HG02981 (cell line): ENCODE results near the gene RAPGEF1.

ENCODE experiments used
- ATAC-seq: cut with Tn5 transposase; IDR thresholded peaks from one replicate; pipeline ENCODE4 v1.9.1; 2021; ENCODE audit warnings: mild to moderate bottlenecking, moderate library complexity; ENCODE audit not compliant: unreplicated experiment

The RAPGEF1 gene

GRCh38 chr9:131748411-131748955, 8.6 kb upstream of the RAPGEF1 start:
- no peak for ATAC-seq

DNA sequence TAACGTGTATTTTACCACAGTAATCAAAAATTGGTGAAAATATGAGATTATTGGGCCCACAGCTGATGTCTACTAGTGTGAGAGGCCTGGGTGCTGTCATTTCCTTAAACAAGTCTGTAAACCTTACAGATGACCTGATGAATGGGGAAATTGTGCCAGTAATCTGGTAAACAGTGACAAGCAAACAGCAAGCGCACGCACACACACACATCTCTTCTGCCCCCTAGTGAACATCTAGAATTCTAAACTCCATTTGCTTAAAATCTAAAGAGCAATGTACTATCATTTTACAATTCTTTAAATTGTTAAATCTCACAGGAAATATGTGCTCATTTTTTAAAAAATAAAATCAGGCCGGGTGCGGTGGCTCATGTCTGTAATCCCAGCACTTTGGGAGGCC, 7.5 kb upstream of the RAPGEF1 start:
- ATAC-seq = no peak

DNA sequence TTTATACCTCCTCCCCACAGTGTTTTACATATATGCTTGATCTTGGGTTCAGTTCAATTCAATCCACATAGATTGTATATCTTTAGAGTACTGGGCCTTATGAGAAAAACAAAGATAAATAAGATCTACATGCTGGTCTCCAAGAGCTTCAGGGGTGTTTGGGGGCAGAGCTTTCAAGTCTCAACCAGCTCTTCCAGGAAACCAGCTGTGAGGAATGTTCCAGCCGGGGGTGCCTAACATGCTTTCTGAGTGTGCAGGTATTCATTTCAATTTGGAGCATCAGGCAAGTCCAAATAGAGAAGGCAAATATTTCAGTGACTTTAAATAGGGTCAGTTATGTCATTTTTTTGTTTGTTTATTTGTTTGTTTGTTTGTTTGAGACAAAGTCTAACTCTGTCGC, 5.7 kb upstream of the RAPGEF1 start:
- ATAC-seq = no peak

- ATAC-seq = no peak
These were observed 4.9 kb upstream of the RAPGEF1 start for GRCh38 chr9:131744720-131745201.

DNA sequence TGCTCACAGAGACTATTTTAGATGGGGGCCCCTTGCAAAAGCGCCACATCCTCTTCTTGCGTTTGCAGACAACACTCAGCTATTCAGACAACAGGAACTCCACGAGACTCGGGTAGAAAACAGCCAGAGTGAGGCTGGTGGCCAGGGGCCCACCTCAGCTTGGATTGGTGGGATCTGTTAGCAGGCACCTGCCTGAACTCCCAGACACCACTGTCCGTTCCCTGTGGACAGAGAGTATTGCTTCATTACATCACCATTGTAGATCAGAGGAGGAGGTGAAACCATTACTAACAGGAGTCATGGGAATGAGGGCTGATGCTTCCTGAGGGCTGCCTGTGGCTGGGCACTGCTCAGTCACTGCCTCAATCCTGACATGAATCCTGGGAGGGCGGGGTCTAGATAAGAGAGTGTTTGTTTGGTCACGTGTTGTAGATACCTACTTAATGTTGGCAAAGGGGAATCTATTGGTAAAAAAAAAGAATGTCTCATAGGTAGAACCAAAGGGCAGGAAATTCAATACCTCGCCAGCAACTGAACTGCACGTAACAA, 4.4 kb upstream of the RAPGEF1 start:
- ATAC-seq = no peak

DNA sequence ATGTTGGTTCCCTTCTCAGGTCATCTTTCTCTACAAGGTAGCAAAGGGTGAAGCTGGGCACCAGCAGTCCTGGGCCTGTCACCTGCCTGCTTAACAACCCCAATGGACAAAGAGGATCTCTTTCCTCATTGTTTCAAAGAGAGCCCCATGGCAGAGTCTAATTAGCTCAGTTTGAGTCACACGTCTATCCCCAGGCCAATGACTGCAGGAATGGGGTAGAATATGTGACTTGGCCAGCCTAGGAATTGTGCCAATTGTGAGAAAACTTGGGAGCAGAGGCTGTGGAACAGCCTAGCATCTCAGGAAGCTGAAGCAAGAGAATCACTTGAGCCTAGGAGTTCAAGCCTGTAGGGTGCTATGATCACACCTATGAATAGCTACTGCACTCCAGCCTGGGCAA, 3.6 kb upstream of the RAPGEF1 start:
- no peak for ATAC-seq

DNA sequence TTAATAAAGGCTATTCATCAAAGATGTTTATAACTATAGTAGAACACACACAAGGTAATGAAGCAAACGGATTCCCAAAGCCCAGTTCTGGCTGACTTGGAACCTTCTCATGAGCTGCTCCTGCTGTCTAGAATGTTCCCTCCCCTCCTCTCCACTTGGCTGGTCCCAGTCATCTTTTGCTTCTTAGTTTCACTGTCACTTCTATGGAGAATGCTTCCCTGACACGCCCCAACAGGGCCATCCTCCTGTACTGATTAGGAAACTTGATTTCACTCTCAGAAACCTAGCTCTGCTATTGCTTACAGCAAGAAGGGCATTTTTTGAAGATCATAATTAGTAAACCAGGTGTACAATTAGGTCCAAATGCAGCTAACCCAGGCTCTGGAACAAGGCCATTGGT, 3.2 kb upstream of the RAPGEF1 start:
- ATAC-seq = no peak

- no peak for ATAC-seq
These were observed 1.0 kb upstream of the RAPGEF1 start for GRCh38 chr9:131740898-131741297.

DNA sequence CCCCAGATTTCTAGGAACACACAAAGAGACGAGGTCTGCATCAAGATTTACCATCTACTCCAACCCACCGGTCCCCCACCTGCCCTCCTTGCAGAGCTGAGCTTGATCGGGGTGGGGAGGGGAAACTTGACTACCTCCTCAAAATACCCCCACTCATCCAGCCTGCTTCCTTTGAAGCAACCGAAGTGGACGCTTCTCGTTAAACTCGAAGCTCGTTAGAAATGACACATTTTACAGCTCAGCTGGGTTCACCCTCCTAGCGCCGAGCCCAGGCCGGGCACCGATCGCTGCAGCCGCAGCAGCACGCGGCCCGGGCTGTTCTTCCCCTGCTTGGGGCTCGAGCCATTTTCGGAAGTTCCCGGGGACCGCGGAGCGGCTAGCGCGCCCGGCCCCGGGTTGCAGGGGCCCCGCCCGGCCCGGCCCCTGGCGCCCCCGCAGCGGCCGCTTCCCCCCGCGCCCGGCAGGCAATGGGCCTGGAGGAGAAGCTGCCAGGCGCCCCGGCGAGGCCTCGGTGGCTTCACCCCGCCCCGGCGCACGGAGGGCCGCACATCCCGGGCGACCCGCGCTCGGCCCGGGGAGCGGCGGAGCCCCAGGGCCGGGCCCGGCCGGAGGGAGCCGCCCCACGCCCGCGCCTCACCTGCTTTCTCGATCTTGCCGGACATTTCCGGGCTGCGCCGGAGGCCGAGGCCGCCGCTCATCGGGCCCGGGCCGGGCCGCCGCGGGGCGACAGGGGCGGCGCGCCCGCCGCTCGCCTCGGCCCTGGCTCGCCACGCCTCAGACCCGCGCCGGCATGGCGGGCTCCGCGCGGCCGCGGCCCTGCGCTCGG, 530 bp downstream of the RAPGEF1 start:
- ATAC-seq = peak; percentile 34

DNA sequence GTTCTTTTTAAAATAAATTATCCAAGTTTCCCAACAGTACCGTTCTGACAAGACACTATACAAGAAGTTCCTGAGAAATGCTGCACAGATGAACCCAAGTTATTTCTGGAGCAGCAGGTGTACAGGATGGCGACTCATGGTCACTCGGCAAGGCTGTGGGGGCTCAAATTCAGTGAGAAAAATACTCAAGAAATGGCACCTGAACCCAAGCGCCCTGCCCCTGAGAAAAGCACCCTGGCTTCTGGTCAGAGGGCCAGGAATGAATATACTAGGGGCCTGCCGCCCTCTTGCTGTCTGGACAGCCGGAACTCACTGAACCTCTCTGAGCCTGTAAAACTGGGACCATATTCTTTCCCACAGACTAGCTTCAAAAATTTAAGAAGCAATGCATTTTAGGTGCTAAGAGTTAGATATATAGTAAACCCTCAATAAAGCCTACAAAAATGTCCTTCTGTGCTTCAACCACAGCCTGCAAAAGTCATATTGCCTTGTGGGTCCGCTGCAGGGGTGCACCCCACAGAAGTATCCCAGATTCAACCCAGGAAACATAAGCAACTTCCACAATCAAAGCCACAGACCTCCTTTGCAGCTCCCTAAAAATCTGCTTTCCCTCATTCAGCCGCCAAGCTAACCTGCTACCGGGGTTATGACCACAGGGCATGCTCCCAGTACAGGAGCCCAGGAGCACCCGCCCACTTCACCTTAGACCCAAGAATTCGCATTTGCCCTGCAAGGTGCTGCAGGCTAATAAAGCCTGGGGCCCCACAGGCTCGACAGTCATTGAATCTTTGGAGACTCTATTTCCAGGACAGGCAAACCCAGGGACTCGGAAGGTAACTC, 1.4 kb downstream of the RAPGEF1 start:
- no peak for ATAC-seq

DNA sequence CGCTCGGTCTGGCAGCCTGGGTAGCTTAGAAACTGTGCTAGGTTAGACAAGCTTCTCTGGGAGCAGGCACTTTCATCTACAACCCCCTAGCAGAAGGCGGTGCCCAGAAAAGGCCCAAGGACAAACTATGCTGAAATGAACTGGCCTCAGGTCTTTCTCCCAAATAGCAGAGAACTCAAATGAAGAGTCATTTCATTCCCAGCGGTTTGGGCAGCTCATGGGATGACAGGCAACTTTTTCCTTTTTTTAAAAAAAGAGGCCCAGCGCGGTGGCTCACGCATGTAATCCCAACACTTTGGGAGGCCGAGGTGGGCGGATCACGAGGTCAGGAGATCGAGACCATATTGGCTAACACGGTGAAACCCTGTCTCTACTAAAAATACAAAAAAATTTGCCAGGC, 2.5 kb downstream of the RAPGEF1 start:
- no peak for ATAC-seq

- ATAC-seq = no peak
These were observed 3.4 kb downstream of the RAPGEF1 start for GRCh38 chr9:131736431-131736830.

- ATAC-seq = no peak
These were observed 4.4 kb downstream of the RAPGEF1 start for GRCh38 chr9:131735238-131736128.

GRCh38 chr9:131734781-131735180, 5.1 kb downstream of the RAPGEF1 start:
- ATAC-seq = no peak

DNA sequence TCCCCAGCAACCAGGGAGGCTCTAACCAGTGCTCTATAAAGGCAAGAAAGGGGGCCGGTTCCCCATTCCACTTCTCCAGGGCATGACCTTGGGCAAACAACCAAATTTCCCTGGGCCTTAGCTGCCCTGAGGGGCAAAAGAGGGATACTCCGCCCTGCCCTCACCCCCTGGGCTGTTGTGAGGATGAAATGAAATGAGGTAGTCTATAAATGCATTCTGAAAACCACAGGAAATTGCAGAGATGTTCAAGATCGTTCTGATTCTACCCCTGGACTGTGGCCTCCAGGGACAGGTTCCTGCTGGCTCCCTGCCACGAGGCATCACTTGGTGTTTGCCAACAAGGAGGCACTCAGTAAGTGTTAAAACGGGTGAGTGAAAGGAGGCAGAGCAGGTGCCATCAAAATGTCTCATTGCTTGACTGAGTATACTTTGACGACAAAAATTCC, 5.7 kb downstream of the RAPGEF1 start:
- ATAC-seq = no peak

- no peak for ATAC-seq
These were observed 6.3 kb downstream of the RAPGEF1 start for GRCh38 chr9:131733541-131734061.

GRCh38 chr9:131732636-131733289, 7.1 kb downstream of the RAPGEF1 start:
- peak; percentile 27 for ATAC-seq

GRCh38 chr9:131732061-131732526, 7.8 kb downstream of the RAPGEF1 start:
- no peak for ATAC-seq

DNA sequence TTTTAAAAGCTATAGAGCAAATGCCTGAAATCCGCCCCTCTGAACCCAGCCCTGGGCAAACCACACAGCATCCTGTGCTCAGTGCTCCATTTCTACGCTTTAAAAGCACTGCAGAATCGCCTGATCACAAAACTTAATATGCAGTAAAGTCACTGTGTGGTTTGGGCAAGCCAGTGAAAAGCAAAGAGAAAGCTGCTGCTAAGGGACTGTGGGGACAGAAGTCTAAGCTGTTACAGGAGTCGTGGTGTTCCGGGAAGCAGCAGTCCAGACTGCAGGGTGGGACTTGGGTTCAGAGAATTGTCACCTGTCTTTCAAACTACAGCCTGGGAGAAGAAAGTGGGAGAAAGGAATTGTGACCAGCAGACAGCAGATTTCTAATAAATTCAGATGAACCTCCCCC, 8.2 kb downstream of the RAPGEF1 start:
- no peak for ATAC-seq
